ENCODE measurements around the gene ANO3.
"Not testable (repeated sequence)": the region's sequence is repeated elsewhere in the genome, so short reads cannot be mapped to it uniquely, and the experiment has no call there.

Gene ANO3

GRCh38 chr11:26575946-26576345, 244.0 kb downstream of the ANO3 start:
- no peak for DNase-seq (ENCODE audit: low read depth in 2 of 2)

- no peak for DNase-seq (ENCODE audit: low read depth in 2 of 2)
These were observed 247.2 kb downstream of the ANO3 start for GRCh38 chr11:26578998-26579661.

GRCh38 chr11:26579683-26580082, 247.8 kb downstream of the ANO3 start:
- DNase-seq (ENCODE audit: low read depth in 2 of 2) = no peak

DNA sequence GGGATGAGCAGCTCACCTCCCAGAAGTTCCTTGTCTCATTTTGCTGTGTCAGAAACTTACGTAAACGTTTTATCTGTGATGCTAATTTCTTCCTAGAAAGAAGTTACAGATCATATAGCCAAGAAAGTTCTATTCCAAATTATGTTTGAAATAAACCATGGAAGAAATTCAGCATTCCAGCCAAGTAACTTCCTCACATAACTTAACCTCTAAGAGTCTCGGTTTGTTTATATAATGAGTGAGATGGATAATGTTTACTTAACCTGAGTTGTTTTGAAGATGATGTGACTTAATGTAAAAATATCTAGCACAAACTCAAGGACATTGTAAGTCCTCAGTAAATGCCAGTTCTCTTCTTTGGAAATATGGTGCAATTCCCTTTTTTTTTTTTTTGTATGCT, 249.0 kb downstream of the ANO3 start:
- no peak for DNase-seq (ENCODE audit: low read depth in 2 of 2)

DNA sequence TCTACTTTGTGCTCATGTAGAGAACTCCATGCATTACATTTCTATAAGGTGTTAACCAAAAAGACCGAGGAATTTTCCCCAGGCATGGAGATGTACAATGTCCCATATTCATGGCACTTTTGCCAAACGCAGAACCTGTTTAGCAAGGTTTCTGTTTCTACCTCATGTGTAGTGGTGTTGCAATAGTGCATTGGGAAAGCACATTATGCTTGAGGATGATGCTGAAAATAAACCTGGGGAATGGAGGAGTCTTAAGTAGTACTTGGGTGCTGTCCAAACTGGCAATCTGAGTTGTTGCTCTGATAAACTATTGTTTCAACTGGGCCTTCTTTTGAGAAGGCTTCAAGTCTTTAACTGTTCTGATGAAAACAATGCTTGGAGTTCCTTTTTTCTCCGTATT, 251.6 kb downstream of the ANO3 start:
- DNase-seq (ENCODE audit: low read depth in 2 of 2) = no peak

GRCh38 chr11:26584818-26585217, 252.9 kb downstream of the ANO3 start:
- no peak for DNase-seq (ENCODE audit: low read depth in 2 of 2)

DNA sequence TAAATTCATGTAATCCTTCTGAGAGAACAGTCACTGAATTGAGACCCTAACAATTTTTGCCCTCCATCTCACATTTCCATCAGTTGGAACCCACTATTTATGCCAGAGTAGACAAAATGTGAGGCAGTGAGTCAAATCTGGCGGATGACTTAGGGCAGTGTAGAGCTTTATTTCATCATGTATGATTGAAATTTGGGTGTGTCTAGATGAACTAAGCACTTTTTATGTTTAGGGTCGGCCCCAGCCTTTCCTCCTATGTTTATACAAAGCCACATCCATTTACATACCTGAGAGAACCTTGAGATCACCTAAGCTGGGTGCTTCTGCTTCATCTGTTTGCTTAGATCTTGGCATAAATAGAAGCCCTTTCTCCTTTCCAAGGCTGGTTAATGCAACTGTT, 255.1 kb downstream of the ANO3 start:
- DNase-seq (ENCODE audit: low read depth in 2 of 2) = no peak

- no peak for DNase-seq (ENCODE audit: low read depth in 2 of 2)
These were observed 261.8 kb downstream of the ANO3 start for GRCh38 chr11:26593691-26594090.

- not testable (repeated sequence) for DNase-seq (ENCODE audit: low read depth in 2 of 2)
These were observed 263.4 kb downstream of the ANO3 start for GRCh38 chr11:26595207-26595865.

GRCh38 chr11:26597049-26597689, 265.2 kb downstream of the ANO3 start:
- not testable (repeated sequence) for DNase-seq (ENCODE audit: low read depth in 2 of 2)

DNA sequence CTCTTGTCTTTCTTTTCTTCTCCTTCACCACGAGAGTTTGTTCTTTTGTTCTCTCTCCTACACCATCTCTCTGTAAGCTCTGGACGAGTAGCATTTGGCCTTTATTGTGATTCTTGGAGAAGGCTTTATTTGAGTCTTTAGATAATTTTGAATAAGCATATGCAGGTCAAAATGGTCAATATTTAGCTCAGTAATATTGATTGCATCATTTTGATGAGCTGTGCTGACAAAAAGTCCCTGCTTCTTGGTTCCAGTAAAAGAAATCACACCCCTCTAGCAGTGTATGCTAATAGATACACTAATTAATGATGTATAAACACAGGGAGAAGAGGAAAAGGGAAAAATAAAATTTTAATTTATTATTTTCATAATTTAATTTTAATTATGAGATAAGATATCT, 266.0 kb downstream of the ANO3 start:
- DNase-seq (ENCODE audit: low read depth in 2 of 2) = no peak

DNA sequence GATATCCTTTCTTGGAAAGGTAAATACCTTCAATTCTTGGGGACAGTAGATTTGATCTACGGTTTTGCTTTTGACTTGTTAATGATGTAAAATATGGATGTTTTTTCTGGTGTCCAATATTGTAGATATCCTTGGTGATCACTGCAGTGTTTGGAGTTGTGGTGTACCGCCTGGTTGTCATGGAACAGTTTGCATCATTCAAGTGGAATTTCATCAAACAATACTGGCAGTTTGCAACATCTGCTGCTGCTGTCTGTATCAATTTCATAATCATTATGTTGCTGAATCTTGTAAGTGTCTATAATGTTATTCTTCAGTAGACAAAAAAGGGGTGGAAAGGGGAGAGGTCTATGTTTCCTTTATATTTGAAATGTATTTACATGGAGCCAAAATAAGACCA, 267.5 kb downstream of the ANO3 start:
- no peak for DNase-seq (ENCODE audit: low read depth in 2 of 2)

GRCh38 chr11:26599876-26600434, 268.0 kb downstream of the ANO3 start:
- DNase-seq (ENCODE audit: low read depth in 2 of 2) = no peak

- DNase-seq (ENCODE audit: low read depth in 2 of 2) = no peak
These were observed 276.0 kb downstream of the ANO3 start for GRCh38 chr11:26607725-26608506.

GRCh38 chr11:26608507-26609146, 276.7 kb downstream of the ANO3 start:
- no peak for DNase-seq (ENCODE audit: low read depth in 2 of 2)

DNA sequence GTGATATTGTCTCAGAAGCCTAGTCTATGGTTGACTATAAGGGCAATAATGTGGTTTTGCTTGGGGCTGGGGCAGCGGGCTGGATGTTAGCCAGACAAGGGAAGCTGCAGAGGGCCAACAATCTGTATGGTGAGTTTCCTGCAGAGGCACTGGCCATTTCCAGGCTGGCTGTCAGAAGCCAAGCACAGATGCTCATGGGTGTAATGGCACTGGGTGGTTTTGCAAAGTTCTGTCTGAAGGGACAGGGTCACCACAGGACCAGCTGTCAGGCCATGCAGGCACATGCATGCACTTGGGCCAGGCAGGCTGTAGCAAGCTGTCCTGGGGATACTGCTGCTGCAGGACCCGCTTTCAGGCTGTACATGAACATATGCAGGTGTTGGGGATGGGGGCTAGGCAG, 281.8 kb downstream of the ANO3 start:
- DNase-seq (ENCODE audit: low read depth in 2 of 2) = no peak

GRCh38 chr11:26618441-26618840, 286.5 kb downstream of the ANO3 start:
- no peak for DNase-seq (ENCODE audit: low read depth in 2 of 2)

- DNase-seq (ENCODE audit: low read depth in 2 of 2) = no peak
These were observed 288.5 kb downstream of the ANO3 start for GRCh38 chr11:26620282-26621045.

- DNase-seq (ENCODE audit: low read depth in 2 of 2) = no peak
These were observed 289.2 kb downstream of the ANO3 start for GRCh38 chr11:26621132-26621531.

DNA sequence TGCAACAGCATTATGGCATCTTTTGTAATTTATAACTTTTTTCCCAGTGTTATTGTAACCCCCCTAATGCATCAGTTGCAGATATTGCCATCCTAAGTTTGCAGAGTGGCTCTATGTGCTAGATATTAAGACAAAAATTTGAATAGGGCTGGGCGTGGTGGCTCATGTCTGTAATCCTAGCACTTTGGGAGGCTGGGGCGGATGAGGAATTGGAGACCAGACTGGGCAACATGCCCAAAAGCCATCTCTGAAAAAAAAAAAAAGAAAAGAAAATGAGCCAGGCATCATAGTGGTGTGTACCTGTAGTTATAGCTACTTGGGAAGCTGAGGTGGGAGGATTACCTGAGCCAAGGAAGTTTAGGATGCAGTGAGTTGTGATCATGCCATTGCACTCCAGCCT, 290.3 kb downstream of the ANO3 start:
- DNase-seq (ENCODE audit: low read depth in 2 of 2) = no peak

Data from stimulated activated CD8-positive, alpha-beta memory T cell treated with anti-CD3 and anti-CD28 coated beads, Interleukin-7, amount 100 ng/mL, for 1 hour (primary cell).